ENCODE data around the gene DHRSX. TPM values are rescaled to one million over a fixed set of nuclear protein-coding genes. Genes with fewer than 3 reads are reported as not detected.

Gene DHRSX
- polyA plus RNA-seq, 3 donors = 12.9 to 33.2 (median 28.3) TPM

- H3K36me3 ChIP-seq (replicated peaks in 1 of 2; ENCODE audit: control insufficient read depth in 1 of 2, insufficient read depth in 2 of 2, low read length in 2 of 2) = no peaks in the 10 kb centered on the region
- H3K4me1 Mint-ChIP-seq = peaks cover 32% of the 10 kb centered on the region
- peak overlapping the region; percentile 72 to 80 for H3K4me3 Mint-ChIP-seq
- peak overlapping the region; percentile 60 for H3K4me2 ChIP-seq (replicated peaks; ENCODE audit: extremely low read depth, low read length, poor library complexity, severe bottlenecking)
- H3K79me2 ChIP-seq (ENCODE audit: insufficient read depth, low read length) = no peaks in the 10 kb centered on the region
- H3K4me1 ChIP-seq (ENCODE audit: control insufficient read depth in 1 of 2, insufficient read depth in 2 of 2, low read length in 2 of 2) = peaks cover 21 to 38% of the 10 kb centered on the region in 2 donors
- intact Hi-C loops (cut with micrococcal nuclease) = no loop called here
- H3K9me3 Mint-ChIP-seq = peaks cover 0 to 17% (median 3%) of the 10 kb centered on the region in 7 donors
- H3K27ac ChIP-seq (ENCODE audit: low read depth in 1 of 2, low read length in 2 of 2) = peak overlapping the region; percentile 95
- WGBS (ENCODE audit: insufficient coverage) = 70% methylated on average over 2 of the region's 9 CpGs
- H2AFZ ChIP-seq (ENCODE audit: insufficient read depth, low read depth, low read length, poor library complexity, severe bottlenecking) = peak overlapping the region; percentile 66
- peaks cover 0 to 5% of the 10 kb centered on the region in 2 donors for H3K9me3 ChIP-seq (replicated peaks in 1 of 2; ENCODE audit: control insufficient read depth in 1 of 2, insufficient read depth in 1 of 2, low read length in 2 of 2)
- peak overlapping the region; percentile 95 to 98 (median 98) for H3K27ac Mint-ChIP-seq
- peak overlapping the region in 2 of 3 experiments; percentile 40 to 58 for H3K4me3 ChIP-seq (replicated peaks in 1 of 3; ENCODE audit: low read depth in 2 of 3, low read length in 3 of 3)
- peaks cover 0 to 4% (median 0%) of the 10 kb centered on the region in 3 donors for H3K27me3 Mint-ChIP-seq (ENCODE audit: low read depth in 3 of 3)
- H3K36me3 Mint-ChIP-seq = peaks cover 3 to 11% of the 10 kb centered on the region in 2 donors
- DNase-seq = peak in 2 of 3 donors; percentile 11 to 14
- H4K20me1 ChIP-seq (ENCODE audit: insufficient read depth, low read length) = no peaks in the 10 kb centered on the region
- no peaks in the 10 kb centered on the region for H3K27me3 ChIP-seq (ENCODE audit: control insufficient read depth in 2 of 2, insufficient read depth in 2 of 2, low read length in 2 of 2)
- TF ChIP-seq CTCF (IDR thresholded peaks at IDR 0.05) = no peak
- H3K9ac ChIP-seq (ENCODE audit: insufficient read depth, low read length, poor library complexity, severe bottlenecking) = peak overlapping the region; percentile 57
Observed at GRCh38 chrX:2321411-2321810, 179.4 kb downstream of the DHRSX start.

- WGBS (ENCODE audit: insufficient coverage) = 12% methylated on average over 18 of the region's 20 CpGs
- Mint-ChIP-seq H3K9me3 (peaks cover 2 to 21% (median 6%) of the 10 kb centered on the region in 7 donors), H3K27ac (peak overlapping the region; percentile 95 to 98 (median 98)), H3K27me3 (ENCODE audit: low read depth in 3 of 3) (peaks cover 0 to 4% (median 0%) of the 10 kb centered on the region in 3 donors), H3K4me3 (peak overlapping the region; percentile 72 to 80), H3K36me3 (peaks cover 3 to 11% of the 10 kb centered on the region in 2 donors), H3K4me1 (peaks cover 32% of the 10 kb centered on the region)
- H4K20me1 ChIP-seq (ENCODE audit: insufficient read depth, low read length) = no peaks in the 10 kb centered on the region
- DNase-seq = peak; percentile 88 to 94 (median 90)
- H3K9ac ChIP-seq (ENCODE audit: insufficient read depth, low read length, poor library complexity, severe bottlenecking) = peak overlapping the region; percentile 57
- peak overlapping the region; percentile 20 to 58 (median 40) for H3K4me3 ChIP-seq (replicated peaks in 1 of 3; ENCODE audit: low read depth in 2 of 3, low read length in 3 of 3)
- peak overlapping the region; percentile 66 for H2AFZ ChIP-seq (ENCODE audit: insufficient read depth, low read depth, low read length, poor library complexity, severe bottlenecking)
- H3K27ac ChIP-seq (ENCODE audit: low read depth in 1 of 2, low read length in 2 of 2) = peak overlapping the region; percentile 95
- TF ChIP-seq CTCF (IDR thresholded peaks at IDR 0.05) = no peak
- no peaks in the 10 kb centered on the region for H3K36me3 ChIP-seq (replicated peaks in 1 of 2; ENCODE audit: control insufficient read depth in 1 of 2, insufficient read depth in 2 of 2, low read length in 2 of 2)
- peak overlapping the region; percentile 60 for H3K4me2 ChIP-seq (replicated peaks; ENCODE audit: extremely low read depth, low read length, poor library complexity, severe bottlenecking)
- H3K9me3 ChIP-seq (replicated peaks in 1 of 2; ENCODE audit: control insufficient read depth in 1 of 2, insufficient read depth in 1 of 2, low read length in 2 of 2) = peaks cover 0 to 5% of the 10 kb centered on the region in 2 donors
- H3K4me1 ChIP-seq (ENCODE audit: control insufficient read depth in 1 of 2, insufficient read depth in 2 of 2, low read length in 2 of 2) = peaks cover 21 to 38% of the 10 kb centered on the region in 2 donors
- no peaks in the 10 kb centered on the region for H3K27me3 ChIP-seq (ENCODE audit: control insufficient read depth in 2 of 2, insufficient read depth in 2 of 2, low read length in 2 of 2)
- no peaks in the 10 kb centered on the region for H3K79me2 ChIP-seq (ENCODE audit: insufficient read depth, low read length)
- intact Hi-C loops (cut with micrococcal nuclease) = no loop called here
Observed at GRCh38 chrX:2320580-2321327, 180.0 kb downstream of the DHRSX start.

Measured in CD14-positive monocyte (primary cell).